Measurements from ENCODE around the gene OSBPL10.

GRCh38 chr3:31848163-31848818 lies 132.8 kb downstream of the OSBPL10 start:
- TF ChIP-seq LEF1 (IDR thresholded peaks at IDR 0.05; ENCODE audit: borderline replicate concordance): no peak
- no peak for TF ChIP-seq ELF4 (IDR thresholded peaks at IDR 0.05)
- TF ChIP-seq L3MBTL2 (conservative IDR thresholded peaks at IDR 0.05): no peak
- TF ChIP-seq FOXM1 (IDR thresholded peaks at IDR 0.05; ENCODE audit: borderline replicate concordance): no peak

All from HEK293T (cell line).